GM19193 (cell line): ENCODE measurements around the gene ABCG4.

Experiments
- POLR2A ChIP-seq: IDR thresholded peaks from 4 replicates; pipeline ENCODE4 v1.6.1; 2011; ENCODE audit not compliant: insufficient read depth, insufficient read length; ENCODE audit errors: extremely low read depth

ABCG4 gene

DNA sequence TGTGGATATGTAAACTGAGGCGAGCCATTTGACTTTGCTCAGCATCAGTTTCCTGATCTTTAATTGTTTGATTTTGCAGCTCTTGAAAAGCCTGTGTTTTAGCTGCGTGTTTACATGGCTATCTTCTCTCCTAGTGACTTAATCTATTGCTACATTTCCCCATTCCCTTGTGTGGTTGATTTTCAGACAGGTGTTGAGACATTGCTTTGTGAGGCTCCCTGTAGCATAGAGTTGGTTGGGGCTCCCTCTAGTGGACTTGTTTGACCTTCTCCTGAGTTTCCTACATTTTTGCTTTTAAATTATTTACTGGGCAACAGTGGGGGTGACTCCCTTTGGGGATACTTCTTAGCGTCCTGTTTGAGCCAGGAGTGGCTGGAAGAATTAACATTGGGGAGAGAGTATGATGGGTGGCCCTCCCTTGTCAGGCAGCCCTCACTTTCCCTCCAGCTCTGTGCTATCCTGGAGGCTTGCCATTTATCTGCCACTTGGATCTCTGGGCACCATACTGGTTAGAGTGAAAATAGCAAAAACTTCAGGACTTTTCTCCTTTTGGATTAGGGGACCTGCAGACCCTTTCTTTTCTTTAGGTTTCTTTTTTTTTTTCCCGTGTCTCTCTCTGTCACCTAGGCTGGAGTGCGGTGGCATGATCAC, 48.1 kb downstream of the ABCG4 start:
- TF ChIP-seq POLR2A, result no peak

DNA sequence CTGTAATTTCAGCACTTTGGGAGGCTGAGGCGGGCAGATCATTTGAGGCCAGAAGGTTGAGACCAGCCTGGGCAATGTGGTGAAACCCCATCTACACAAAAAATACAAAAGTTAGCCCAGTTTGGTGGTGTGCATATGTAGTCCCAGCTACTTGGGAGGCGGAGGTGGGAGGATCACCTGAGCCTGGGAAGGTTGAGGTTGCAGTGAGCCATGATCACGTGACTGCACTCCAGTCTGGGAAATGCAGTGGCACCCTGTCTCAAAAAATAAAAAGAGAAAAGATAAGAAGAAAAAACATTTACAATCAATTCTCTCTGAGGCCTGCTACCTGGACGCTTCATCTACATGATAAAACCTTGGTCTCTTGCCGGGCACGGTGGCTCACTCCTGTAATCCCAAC, 50.1 kb downstream of the ABCG4 start:
- no peak for TF ChIP-seq POLR2A

DNA sequence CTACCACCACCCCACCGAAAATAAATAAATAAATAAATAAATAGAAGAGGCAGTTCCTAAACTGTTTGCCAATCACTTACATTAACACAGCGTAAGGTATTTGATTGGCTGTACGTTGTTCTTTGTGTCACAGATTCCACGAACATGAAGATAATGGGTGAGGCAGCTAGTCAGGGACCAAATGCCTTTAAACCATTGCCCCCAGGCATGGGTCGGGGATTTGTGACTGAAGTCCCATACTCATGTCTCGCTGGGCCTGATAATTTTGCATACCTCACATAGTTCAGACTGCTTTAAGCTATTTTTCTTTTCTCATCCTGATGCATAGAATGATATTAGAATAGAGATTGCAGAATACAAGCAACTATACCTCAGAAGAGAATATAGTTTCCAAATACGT, 53.7 kb downstream of the ABCG4 start:
- TF ChIP-seq POLR2A, result no peak

DNA sequence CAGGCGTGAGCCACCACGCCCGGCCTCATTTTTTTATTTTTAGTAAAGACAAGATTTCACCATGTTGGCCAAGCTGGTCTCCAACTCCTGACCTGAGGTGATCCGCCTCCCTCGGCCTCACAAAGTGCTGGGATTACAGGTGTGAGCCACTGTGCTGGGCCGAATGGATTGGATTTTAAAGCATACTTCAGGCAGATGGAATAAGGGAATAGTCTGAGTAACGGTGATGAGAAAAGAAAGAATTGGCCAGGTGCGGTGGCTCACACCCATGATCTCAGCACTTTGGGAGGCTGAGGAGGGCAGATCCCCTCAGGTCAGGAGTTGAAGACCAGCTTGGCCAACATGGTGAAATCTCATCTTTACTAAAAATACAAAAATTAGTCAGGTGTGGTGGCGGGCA, 55.2 kb downstream of the ABCG4 start:
- no peak for TF ChIP-seq POLR2A

DNA sequence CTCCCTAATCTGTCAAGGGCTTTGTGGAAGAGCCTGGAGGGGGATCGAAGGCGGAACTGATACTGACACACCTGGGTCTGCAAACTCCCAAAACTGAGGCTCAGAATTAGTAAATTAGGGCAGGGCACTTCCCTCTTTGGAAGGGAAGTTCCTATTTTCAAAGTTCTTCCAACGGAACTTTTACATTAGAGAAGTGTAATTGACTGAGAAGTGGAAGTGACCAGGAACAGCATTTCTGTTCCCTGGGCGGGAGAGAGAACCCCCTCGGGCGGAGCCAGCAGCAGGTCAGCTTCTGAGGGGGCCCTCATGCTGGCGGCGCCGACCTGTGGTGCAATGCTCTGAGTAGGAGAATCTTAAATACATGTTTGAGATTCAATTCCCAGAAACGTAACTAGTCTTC, 56.2 kb downstream of the ABCG4 start:
- no peak for TF ChIP-seq POLR2A

DNA sequence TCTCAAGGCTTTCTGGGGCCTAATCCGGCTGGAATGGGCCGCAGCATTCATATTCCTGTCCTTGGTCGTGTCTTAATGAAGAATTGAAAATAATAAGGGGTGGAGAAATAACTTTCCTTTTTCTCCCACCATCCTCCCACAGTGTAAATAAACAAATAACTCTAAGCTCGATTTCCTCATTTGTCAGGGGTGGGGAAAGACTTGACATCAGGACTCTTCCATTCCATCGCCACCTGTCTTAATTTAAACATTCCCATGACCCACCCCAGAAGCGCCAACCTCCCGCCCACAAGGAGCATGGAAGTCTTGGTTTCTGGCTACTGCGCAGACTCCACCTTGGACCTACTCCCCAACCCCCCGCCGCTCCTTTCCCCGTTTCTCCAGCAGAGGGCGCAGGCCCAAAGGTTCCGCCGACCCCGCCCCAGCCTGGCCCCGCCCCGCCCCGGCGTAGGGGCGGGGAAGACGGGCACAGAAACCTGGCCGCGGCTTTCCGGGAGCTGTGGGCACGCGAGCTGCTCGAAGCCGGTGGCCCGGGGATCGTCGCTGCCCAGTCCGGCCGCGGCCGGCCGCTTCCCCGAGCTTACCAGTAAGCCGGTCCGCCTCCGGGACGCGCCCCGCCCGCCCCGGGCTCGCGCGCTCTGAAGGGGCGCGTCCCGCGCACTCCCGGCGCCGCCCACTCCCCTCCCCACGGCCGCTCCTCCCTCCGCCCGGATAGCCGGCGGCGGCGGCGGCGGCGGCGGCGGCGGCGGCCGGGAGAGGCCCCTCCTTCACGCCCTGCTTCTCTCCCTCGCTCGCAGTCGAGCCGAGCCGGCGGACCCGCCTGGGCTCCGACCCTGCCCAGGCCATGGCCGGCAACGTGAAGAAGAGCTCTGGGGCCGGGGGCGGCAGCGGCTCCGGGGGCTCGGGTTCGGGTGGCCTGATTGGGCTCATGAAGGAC, 57.0 kb downstream of the ABCG4 start, which contains the start of gene CBL:
TSS of gene CBL (plus strand) at position 766 of the 937 bp plus-strand sequence. CDS start at position 845, 79 bp downstream.
- peak; percentile 62 for TF ChIP-seq POLR2A

DNA sequence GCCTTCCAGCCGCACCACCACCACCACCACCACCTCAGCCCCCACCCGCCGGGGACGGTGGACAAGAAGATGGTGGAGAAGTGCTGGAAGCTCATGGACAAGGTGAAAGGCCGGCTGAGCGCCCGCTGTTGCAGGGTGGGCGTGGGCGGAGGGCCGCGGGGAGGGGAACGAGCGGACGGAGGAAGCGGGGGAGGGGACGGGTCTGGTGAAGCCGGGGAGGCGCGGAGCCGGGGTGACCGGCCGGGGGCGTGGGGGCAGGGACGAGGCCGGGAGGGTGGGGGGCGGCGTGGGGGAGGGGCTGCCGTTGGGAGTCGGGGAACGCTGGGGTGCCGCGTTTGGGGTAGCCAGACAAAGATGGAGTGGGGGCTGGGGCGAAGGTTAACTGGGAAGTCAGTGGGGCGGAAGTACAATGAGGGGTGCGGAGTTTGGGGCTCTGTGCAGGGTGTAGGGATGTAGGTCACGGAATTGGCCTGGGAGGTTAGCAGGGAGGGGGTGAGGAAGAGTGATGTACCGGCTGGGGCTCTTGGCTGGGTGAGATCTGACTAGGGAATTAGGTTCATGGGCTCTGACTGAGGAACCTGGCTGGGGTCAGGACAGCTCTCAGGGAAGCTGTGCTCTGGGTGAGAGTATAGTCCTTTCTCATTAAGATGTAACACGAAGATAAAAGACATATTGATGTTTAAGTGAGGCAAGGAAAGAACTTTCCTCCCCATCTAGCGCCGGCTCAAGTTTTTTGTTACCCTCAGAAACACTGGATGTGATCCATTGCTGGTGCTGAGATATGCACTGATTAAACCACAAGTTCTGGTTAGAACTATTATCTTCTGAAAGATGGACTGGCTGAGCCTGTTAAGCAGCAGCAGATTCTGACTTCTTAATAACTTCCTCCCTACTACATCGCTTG, 57.9 kb downstream of the ABCG4 start:
- no peak for TF ChIP-seq POLR2A

DNA sequence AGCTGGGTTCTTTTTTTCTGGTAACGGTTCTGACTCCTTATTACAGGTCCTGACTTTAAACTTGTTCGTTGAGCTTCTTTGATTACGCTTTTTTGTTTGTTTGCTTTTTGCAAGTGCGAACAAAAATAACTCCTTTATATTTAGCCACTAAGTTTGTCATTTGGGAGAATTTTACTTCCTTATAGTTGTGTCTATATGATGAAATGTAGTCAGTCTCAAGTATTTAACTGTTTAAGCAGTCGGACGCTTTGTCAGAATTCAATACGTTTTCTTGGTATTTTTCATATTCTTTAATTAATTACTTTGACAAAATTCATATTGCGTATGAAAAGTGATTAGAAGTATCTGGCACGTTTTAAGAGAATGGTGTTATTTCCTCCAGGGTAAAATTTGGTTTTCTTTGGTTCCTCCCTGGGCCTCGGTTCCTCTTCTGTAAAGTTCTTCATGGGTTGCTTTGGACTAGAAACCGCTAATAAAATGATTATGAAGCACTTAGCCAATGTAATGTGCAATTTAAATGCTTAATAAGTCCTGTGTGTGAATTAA, 58.6 kb downstream of the ABCG4 start:
- no peak for TF ChIP-seq POLR2A

DNA sequence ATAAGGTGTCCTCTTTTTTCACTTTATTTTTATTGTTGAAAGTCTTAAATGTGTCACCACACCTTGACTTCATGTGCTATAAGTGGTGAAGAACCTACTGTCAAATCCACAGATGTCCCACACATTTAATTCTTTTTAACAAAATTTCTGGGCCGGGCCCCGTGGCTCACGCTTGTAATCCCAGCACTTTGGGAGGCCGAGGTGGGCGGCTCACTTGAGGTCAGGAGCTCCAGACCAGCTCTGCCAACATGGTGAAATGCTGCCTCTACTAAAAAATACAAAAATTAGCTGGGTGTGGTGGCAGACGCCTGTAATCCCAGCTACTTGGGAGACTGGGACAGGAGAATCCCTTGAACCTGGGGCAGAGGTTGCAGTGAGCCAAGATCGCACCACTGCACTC, 60.3 kb downstream of the ABCG4 start:
- TF ChIP-seq POLR2A, result no peak

DNA sequence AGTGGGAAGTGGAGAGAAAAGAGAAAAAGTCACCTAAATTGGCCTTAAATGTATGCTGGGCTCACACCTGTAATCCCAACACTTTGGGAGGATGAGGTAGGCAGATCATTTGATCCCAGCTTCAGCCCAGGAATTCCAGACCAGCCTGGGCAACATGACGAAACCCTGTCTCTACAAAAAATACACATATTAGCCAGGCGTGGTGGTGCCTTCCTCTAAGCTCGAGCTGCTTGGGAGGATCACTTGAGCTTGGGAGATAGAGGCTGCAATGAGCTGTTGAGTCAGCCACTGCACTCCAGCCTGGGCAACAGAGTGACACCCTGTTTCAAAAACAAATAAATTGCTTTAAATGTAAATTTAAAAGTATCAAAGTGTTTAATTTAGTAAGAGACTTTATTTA, 61.2 kb downstream of the ABCG4 start:
- no peak for TF ChIP-seq POLR2A
